C4-2B (cell line): ENCODE measurements around the gene WBP1.

Experiments
- CTCF ChIP-seq: fragments of 450-650 bp; conservative IDR thresholded peaks from 2 replicates; pipeline ENCODE4 v1.5.1; 2017; ENCODE audit warnings: mild to moderate bottlenecking
- ZFX ChIP-seq: fragments of 450-650 bp; IDR thresholded peaks from 2 replicates; pipeline ENCODE4 v1.6.1; 2017

GRCh38 chr2:74507926-74508520 is 49.8 kb downstream of the WBP1 start:
- TF ChIP-seq CTCF (no peak), ZFX (0 out of 2 replicates have a peak, but pooled peaks have one; percentile 14)
